Gastroesophageal sphincter (tissue), 3 donors: ENCODE measurements around the gene HCFC1.

Experiments used
- CTCF ChIP-seq, 4 experiments: fragments of 200-600 bp in 2 of 4; fragments of 450-650 bp in 2 of 4; sonication (generic) in 1 of 4; IDR thresholded peaks; one replicate each; pipeline ENCODE4 v1.5.1; 2017 to 2019; ENCODE audit warnings: antibody characterized with exemption in 4 of 4, mild to moderate bottlenecking in 2 of 4, moderate library complexity in 2 of 4
- POLR2A ChIP-seq, 2 donors: fragments of 450-650 bp; IDR thresholded peaks; one replicate each; pipeline ENCODE4 v1.6.1; 2017; ENCODE audit warnings: antibody characterized with exemption in 2 of 2, mild to moderate bottlenecking in 2 of 2, moderate library complexity in 1 of 2

DNA sequence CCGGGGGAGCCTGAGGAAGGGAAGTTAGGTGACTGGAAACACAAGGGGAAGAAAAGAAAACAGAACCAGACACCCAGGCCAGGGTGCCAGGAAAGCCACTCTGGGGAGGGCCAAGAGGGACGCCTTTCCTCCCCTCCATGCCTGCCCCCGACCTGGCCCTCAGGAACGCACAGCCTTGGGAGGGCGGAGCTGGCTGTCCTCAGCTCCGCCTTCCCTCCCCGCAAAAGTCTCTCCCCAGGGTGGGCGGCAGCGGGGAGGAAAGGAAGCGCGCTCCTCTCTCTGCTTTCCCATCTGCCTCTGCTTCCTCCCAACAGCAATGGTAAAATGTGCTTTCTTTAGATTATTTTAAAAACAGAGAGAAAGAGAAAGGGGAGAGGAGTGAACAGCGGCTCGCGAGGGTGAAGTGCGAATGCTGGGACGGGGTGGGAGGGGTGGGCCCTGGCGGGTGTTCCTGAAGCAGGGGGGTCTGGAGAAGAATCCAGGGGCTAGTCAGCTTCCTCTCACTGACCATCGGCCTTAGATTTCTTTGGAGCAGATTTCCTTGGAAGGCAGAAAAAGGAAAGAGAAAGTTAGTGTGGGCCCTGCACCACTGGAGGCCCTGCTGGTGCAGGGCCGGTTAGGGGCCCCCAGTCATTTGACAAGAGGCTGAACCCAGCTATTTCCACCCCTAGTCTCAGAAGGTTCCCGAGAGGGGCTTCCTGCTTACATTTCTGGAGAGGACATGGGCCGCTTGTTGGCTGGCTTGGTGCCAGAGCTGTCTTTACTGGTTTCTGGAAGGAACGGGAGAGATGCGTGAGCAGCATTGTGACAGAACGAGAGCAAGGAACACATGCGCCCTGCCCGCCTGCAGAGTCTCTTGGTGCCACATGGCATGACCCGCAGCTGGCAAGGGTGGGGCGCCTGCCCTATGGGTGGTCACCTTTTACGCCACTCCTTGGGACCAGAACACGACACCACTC is 22.5 kb downstream of the HCFC1 start:
- TF ChIP-seq POLR2A (IDR thresholded peaks at IDR 0.05) (no peak), CTCF (IDR thresholded peaks at IDR 0.05) (no peak)
